A673 (cell line): ENCODE data around the gene SLC50A1. TPM values are rescaled to one million over a fixed set of nuclear protein-coding genes. Genes with fewer than 3 reads are reported as not detected.
A peak's percentile ranks its signal among the peaks of the same experiment; 100 is the strongest.

Experiments
- BruUV-seq: library from RNA; stranded (reverse); fragments of 400-500 nt; replicated peaks from 2 replicates; lab custom pipeline; 2021; lab: Mats Ljungman, UMichigan
- CTCF ChIA-PET: fragments of 300-600 bp; sonication (Branson Sonifier 250); formaldehyde crosslinking; loops from one replicate; lab custom pipeline; 2022; ENCODE audit warnings: antibody characterized with exemption; lab: Charles Lee
- POLR2A ChIA-PET: fragments of 300-600 bp; sonication (Branson Sonifier 250); formaldehyde crosslinking; loops from one replicate; lab custom pipeline; 2022; ENCODE audit warnings: antibody characterized with exemption; ENCODE audit not compliant: low non-redundant PET; lab: Charles Lee
- DNase-seq: peaks from one replicate; pipeline ENCODE4 v3.0.0-alpha.2; 2015; ENCODE audit warnings: low spot score
- H3K27ac ChIP-seq: fragments of 200-600 bp; sonication (generic); 2 replicates; pipeline ENCODE4 v1.5.1; 2016; ENCODE audit warnings: mixed run types, low read depth, mild to moderate bottlenecking, mixed read lengths, antibody characterized with exemption, low read length; ENCODE audit not compliant: poor library complexity, severe bottlenecking
- H3K27me3 ChIP-seq: fragments of 200-600 bp; sonication (generic); replicated peaks from 2 replicates; pipeline ENCODE4 v1.6.1; 2017; ENCODE audit warnings: mixed run types, low read depth, mild to moderate bottlenecking, mixed read lengths, antibody characterized with exemption, low read length; ENCODE audit not compliant: insufficient read depth, poor library complexity
- H3K36me3 ChIP-seq: fragments of 200-600 bp; sonication (generic); 2 replicates; pipeline ENCODE4 v1.6.1; 2016; ENCODE audit warnings: mixed run types, mild to moderate bottlenecking, mixed read lengths, antibody characterized with exemption, low read length; ENCODE audit not compliant: insufficient read depth, poor library complexity, severe bottlenecking
- H3K4me1 ChIP-seq: fragments of 200-600 bp; sonication (generic); 2 replicates; pipeline ENCODE4 v1.6.1; 2017; ENCODE audit warnings: mixed run types, mild to moderate bottlenecking, mixed read lengths, antibody characterized with exemption, low read length; ENCODE audit not compliant: insufficient read depth, poor library complexity, severe bottlenecking
- H3K4me3 ChIP-seq: fragments of 200-600 bp; sonication (generic); 2 replicates; pipeline ENCODE4 v1.5.1; 2016; ENCODE audit warnings: low read depth, mixed run types, mild to moderate bottlenecking, mixed read lengths, low read length; ENCODE audit not compliant: poor library complexity, severe bottlenecking
- H3K9me3 ChIP-seq: fragments of 200-600 bp; sonication (generic); 2 replicates; pipeline ENCODE4 v1.6.1; 2016; ENCODE audit warnings: mixed run types, low read depth, mild to moderate bottlenecking, mixed read lengths, antibody characterized with exemption, low read length; ENCODE audit not compliant: poor library complexity, severe bottlenecking
- CTCF ChIP-seq: fragments of 300-800, 200-600 bp; sonication (generic); conservative IDR thresholded peaks from 2 replicates; pipeline ENCODE4 v1.5.1; 2017; ENCODE audit warnings: low read depth, mild to moderate bottlenecking, antibody characterized with exemption, low read length, moderate library complexity, mixed read lengths
- EZH2 ChIP-seq: fragments of 200-600 bp; sonication (generic); IDR thresholded peaks from 2 replicates; pipeline ENCODE4 v1.6.1; 2017; ENCODE audit warnings: borderline replicate concordance, low read depth, mild to moderate bottlenecking, mixed read lengths, antibody characterized with exemption, low read length; ENCODE audit not compliant: poor library complexity, severe bottlenecking
- intact Hi-C: fragments of 100-400 bp; cut with micrococcal nuclease; formaldehyde crosslinking; loops from one replicate; pipeline ENCODE4 v1.10.0; 2022; ENCODE audit not compliant: unreplicated experiment
- total RNA-seq: library from RNA; stranded (reverse); gene quantifications from 2 replicates; pipeline ENCODE4 v1.2.3, GENCODE V29; 2021

The SLC50A1 gene
- total RNA-seq, 1 experiment from 2014 or later = 30.3 TPM

GRCh38 chr1:155127967-155128754 is 7.5 kb upstream of the SLC50A1 start:
- Histone ChIP-seq H3K4me3 (peak overlapping the region; percentile 56), H3K36me3 (no peaks in the 10 kb centered on the region), H3K9me3 (no peaks in the 10 kb centered on the region), H3K4me1 (peaks cover 35% of the 10 kb centered on the region), H3K27me3 (no peaks in the 10 kb centered on the region), H3K27ac (no peak overlapping the region)
- POLR2A ChIA-PET = no interaction called here
- intact Hi-C loops = loop anchor here (5.0 kb wide), 1 partner anchor 36 kb away; no protein-coding TSS in a partner anchor
- DNase-seq = no peak
- no TSS peak for BruUV-seq
- CTCF ChIA-PET = no interaction called here
- TF ChIP-seq CTCF (no peak), EZH2 (no peak)

GRCh38 chr1:155128755-155129473 is 6.7 kb upstream of the SLC50A1 start:
- no peak for TF ChIP-seq CTCF
- H3K4me1 ChIP-seq = peaks cover 35% of the 10 kb centered on the region
- H3K9me3 ChIP-seq = no peaks in the 10 kb centered on the region
- H3K27me3 ChIP-seq = no peaks in the 10 kb centered on the region
- POLR2A ChIA-PET = no interaction called here
- no peak overlapping the region for H3K27ac ChIP-seq
- intact Hi-C loops = loop anchor here (5.0 kb wide), 1 partner anchor 37 kb away; no protein-coding TSS in a partner anchor
- H3K4me3 ChIP-seq = peak overlapping the region; percentile 56
- CTCF ChIA-PET = no interaction called here
- no peak for DNase-seq
- no peaks in the 10 kb centered on the region for H3K36me3 ChIP-seq
- BruUV-seq = no TSS peak

GRCh38 chr1:155130272-155131006 is 5.2 kb upstream of the SLC50A1 start:
- no peaks in the 10 kb centered on the region for H3K36me3 ChIP-seq
- TF ChIP-seq EZH2 (no peak), CTCF (no peak)
- H3K4me3 ChIP-seq = no peak overlapping the region
- BruUV-seq = no TSS peak
- CTCF ChIA-PET = interaction anchor here (0.7 kb wide), 1 partner anchor 42 kb away, joined by 3 read pairs; the partner anchor contains the start of gene KRTCAP2
- intact Hi-C loops = no loop called here
- no peaks in the 10 kb centered on the region for H3K27me3 ChIP-seq
- DNase-seq = no peak
- no peaks in the 10 kb centered on the region for H3K9me3 ChIP-seq
- POLR2A ChIA-PET = no interaction called here
- H3K27ac ChIP-seq = no peak overlapping the region
- peaks cover 43% of the 10 kb centered on the region for H3K4me1 ChIP-seq
